NCI-H1048 (cell line): ENCODE measurements around the gene PRRC2A.

ENCODE experiments used
- DNase-seq: peaks from one replicate; lab custom pipeline; 2025; lab: John Stamatoyannopoulos, UW

PRRC2A gene

DNA sequence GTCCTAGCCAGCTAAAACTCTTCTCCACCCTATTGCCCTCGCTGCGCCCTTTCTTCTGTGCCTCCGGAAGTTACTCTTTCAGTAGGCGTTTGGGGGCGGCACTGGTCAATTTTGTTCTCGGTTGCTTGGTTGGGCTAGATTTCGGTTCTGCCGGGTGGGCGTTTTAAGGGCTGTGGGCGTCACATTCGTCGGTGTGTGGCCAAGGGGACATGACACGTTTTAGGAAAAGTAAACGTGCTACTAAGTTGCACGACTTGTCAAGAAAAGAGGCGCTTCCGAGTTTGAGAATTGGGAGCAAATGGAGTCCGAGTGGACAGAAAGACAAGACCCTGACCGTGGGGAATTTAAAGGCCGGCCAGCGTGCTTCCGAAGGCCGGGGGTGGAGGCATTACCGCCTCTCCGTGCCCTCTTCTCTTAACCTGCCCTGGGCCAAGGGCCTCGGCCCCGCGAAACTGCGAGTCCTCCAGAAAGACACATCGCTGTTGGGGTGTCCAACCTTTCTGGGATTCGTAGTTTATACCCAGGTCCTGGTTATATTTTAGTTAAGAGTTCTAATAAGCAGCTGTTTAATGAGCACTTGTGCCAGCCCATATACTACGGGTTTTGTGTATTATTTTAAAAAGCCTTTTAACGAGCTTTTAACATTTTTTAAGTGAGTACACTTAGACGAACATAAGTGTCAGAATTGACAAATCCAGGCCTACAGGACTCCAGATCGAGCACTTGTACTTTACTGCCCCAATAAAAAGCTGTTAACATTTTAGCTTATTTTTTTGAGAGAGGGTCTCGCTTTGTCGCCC is 32.6 kb downstream of the PRRC2A start:
- peak; percentile 76 for DNase-seq

DNA sequence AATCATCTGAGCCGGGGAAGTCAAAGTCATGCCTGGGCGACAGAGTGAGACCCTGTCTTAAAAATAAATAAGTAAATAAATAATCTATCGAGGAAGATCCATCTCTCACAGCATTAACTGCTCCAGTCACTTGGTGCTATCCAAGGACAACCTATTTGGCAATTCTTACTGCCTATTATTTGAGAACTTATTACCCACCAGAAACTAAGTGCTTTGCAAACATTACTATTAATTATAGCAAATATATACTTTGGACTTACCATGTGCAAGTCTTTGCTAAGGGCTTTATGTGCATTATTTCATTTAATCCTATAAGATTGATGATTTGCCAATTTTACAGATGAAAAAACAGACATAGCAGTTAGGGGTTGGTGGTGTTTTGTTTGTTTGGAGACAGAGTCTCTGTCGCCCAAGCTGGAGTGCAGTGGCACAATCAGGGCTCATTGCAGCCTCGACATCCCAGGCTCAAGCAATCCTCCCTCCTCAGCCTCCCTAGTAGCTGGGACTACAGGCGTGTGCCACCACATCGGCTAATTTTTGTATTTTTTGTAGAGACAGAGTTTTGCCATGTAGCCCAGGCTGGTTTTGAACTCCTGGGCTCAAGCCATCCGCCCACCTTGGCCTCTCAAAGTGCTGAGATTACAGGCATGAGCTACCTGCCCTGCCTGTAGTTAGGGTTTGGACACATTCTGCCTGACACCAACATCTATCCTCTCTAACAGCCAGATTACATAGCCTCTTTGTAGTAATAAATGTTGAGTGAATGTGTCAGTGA is 34.2 kb downstream of the PRRC2A start:
- no peak for DNase-seq

DNA sequence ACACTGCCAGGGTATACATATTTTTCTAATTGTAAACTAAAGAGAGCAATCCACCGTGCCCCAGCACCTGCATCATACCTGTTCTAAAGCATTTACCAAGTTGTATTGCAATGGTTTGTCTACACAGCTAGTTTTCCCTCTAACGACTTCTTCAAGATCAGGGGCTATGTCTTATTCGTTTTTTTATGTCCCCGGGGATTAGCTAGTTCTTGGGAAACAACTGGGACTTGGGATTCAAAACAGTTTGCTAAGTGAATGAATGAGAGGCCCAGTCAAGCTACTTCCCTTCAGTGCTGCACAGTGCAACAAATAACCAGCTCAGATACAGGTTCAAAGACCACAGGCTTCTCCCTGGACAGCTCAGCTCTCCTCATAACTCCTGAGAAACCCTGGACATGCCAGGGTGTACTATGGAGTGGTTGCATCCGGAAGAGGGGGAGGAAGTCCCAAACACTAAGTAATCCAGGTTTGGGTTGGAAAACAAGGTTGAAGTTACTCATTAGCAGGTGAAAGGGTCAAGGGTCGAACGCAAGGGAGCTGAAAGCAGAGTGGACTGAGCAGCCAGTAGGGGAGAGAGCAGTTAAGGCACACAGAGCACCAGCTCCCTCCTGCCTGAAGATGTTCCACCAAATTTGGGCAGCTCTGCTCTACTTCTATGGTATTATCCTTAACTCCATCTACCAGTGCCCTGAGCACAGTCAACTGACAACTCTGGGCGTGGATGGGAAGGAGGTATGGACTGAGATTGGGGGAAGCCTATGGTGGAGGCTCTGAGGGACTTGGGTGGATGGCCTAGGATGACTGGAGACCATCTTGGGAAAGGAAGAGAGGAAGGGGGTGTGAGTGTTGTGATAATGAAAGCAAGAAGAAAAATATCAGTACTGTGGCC is 35.1 kb downstream of the PRRC2A start, which contains the start of gene APOM:
Gene APOM, plus strand, starts transcription at position 546 of the 889 bp plus-strand sequence. Its CDS starts 73 bp downstream, at position 619.
- DNase-seq, result no peak

DNA sequence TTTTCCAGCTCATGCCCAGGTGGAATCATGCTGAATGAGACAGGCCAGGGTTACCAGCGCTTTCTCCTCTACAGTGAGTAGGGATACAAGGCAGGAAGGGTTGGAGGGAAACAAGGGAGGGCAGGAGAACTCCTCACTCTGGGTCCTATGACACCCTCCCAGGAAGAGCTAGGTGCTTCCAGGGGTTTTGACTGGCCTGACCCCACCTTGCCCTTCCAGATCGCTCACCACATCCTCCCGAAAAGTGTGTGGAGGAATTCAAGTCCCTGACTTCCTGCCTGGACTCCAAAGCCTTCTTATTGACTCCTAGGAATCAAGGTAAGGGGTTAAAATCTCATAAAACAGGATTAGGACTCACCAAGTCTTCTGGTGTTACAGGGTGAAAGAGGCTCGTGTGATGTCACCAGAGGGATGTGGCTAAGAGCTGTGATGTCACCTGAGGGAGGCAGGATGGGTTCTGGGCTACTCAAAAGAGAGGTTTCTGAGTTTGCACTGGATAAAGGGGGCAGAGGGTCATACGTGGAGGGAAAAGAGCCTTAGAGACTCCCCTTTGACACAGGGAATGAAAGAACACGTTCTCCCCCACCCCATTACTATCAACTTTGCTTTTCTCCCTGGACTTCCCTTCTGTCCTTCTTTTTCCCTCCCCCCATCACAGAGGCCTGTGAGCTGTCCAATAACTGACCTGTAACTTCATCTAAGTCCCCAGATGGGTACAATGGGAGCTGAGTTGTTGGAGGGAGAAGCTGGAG is 37.1 kb downstream of the PRRC2A start:
- no peak for DNase-seq

DNA sequence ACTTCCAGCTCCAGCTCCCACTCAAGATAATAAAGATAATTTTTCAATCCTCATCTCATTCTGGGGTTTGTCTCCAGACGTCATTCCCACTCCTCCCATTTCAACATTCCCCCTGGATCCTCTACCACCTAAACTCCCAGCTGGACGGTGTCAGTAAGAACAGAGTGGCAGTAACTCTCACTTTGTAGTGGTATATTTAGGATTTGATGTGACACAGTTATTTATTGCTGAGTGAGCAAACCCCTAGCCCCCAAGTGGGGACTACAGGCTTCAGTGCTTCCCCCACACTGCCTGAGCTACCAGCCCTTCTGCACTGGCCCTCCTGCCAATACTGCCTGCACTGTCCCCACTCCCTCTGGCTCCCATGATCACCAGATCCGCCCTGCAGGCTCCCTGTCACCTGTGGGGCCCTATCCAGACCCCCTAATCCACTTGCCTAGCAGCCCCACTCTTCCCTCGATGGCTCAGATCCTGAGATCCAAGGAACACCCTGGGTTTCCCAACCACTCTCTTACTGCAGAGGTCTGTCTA is 37.7 kb downstream of the PRRC2A start:
- DNase-seq, result no peak

DNA sequence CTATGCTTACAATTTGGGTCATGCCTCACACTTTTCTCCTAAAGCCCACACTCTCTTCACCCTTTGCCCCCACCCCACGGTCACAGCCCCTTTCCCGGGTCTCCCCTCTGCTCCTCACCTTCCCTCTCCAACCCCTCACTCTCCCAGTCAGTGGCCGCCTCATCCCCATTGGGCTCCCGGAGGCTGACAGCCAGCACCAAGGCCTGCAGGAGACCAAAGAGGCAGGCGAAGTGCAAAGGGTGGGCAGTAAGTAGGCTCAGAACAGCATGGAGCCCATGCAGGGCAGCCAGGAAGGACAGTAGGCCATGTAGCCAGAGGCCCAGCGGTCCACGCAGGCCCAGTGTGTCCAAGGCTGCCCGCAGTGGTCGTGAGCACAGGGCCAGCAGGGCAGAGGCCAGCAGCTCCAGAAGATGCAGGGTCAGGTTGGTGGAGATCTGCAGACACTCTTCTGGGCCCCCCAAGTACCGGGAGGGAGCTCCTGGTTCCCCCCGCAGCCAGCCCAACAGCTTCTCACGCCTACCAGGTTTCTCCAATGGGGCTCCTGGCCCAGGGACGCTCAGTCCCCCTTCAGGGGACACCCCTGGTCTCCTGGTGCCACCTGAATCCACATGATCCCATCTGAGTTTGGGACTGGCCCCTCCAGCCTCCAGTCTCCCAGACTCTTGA is 38.6 kb downstream of the PRRC2A start:
- no peak for DNase-seq

DNA sequence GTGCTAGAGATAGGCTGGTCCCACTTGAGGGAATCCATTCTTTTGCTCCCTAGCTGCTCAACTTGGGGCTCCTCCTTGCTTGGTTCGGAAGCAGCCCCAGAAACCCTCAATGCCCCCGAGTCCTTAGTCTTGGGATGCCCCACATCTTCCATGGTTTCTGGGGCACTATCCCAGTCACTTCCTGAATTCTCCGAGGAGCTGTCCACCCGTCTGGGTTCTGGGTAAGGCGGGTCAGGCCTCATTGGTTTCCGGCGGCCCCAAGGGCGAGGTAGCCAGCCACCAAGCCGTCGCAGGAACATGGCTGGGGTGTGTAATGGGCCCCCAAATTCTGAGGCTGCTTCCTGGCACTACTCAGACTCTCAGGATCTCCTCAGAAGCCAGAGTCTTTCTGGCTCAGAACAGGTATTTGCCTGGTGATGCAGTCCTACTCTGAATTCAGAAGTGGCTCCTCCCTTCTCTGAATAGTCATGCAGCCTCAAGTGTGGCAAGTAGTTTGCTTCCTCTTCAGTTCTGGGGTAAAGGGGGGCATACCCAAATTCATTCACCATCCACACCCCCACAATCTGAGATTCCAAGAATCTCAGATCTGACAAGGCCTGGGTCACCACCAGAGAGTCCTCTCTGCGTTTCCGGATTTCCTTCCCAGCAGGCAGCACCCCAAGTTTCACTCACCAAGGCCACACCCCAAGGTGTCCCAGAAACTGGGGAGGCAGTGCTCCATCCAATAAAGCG is 39.3 kb downstream of the PRRC2A start:
- no peak for DNase-seq

DNA sequence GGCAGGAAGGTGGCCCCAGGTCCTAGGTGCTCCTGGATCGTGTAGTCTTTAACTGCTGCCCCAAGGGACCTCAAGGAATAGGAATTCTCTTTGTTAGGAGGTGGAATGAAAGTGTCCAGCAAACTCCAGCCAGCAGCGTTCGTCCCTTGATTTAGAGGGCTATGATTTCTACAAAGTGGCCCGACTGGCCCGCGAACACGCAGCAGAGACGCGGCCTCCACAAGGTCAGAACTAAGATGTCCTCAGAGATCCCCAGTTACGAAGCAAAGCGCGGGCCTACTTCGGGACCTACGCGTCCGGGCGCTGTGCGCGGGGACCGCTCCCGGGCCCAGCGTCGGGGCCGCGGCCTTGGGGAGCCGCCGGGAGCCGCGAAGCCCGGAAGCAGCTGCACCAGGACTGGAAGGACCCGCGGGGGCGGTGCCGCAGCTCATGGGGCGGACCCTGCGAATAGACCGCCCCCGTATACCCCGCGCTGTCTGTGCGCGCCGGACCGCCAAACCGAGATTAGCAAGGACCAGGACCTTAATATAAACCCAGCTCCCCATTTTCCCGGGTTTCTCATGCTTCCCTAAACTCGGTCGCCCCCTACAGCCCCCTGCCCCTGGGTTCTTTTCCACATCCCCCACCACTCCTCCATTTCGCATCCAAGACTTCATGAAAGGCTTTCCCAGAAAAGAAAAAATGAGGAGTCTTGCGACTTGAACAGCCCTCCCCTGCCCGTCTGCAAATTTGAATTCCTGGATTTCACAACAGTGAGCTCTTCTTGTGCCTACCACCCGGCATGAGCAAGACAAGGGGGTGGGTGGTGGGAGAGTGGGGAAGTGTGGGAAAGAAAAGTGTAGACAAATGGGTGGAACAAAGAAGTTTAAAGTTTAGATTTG is 40.1 kb downstream of the PRRC2A start, which contains the start of gene C6orf47:
Gene C6orf47, minus strand, starts transcription at position 398 of the 881 bp plus-strand sequence. CDS start 831 bp downstream, outside the sequence.
- DNase-seq, result peak; percentile 27

DNA sequence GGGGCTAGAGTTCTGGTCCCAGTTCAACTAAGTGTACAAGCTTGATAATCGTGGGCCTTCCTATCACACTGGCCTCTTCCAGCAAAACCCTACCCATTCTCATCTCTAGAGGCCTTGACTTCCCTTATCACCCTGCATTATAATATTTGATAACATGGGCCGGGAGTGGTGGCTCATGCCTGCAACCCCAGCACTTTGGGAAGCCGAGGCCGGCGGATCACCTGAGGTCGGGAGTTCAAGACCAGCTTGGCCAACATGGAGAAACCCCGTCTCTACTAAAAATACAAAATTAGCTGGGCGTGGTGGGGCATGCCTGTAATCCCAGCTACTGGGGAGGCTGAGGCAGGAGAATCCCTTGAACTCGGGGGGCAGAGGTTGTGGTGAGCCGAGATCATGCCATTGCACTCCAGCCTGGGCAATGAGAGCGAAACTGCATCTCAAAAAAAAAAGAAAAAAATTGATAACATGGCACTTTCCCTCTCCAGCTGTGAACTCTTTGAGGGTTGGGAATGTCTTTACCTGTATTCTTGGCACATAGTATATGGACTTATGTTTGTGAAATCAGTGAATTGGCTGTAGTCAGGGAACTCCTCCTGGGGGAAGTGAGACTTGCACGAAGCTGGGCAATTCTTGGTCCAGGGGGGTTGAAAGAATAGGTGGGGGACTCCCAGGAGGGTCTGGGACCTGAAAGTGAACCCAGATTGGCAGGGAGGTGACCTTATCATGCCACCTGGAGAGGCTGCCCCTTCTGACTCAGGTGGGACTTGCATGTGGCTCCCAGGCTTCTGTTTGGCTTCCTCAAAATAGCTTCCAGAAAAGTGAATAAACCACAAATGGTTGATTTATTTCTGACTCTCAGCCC is 41.0 kb downstream of the PRRC2A start:
- DNase-seq, result no peak

DNA sequence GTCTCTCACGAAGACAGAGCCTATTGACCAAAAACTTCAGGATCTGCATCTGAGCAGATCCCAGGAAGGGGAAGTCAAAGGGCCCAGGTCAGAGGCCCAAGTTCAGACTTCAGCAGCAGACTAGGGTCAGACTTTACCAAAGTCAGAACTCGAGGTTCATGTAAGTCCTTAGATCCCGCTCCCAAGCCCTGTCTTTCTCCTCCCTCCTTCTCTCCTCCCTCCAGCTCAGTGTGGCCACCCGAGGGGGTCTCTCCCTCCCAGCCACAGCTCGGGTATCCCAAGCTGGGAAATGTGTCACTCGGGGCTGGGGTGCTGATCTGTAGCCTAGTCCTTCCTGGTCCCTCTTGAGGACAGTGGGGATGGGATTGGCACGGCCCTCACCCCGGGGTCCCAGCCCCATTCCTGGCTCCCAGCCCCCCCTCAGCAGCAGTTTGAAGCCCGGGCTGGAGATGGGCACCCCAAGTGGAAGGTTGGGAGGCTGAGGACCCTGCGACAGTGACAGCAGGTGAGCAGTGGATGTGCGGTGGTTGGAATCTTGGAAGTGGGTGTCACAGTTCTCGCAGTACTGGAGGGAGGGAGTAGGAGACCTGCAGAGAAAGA is 41.7 kb downstream of the PRRC2A start:
- no peak for DNase-seq

DNA sequence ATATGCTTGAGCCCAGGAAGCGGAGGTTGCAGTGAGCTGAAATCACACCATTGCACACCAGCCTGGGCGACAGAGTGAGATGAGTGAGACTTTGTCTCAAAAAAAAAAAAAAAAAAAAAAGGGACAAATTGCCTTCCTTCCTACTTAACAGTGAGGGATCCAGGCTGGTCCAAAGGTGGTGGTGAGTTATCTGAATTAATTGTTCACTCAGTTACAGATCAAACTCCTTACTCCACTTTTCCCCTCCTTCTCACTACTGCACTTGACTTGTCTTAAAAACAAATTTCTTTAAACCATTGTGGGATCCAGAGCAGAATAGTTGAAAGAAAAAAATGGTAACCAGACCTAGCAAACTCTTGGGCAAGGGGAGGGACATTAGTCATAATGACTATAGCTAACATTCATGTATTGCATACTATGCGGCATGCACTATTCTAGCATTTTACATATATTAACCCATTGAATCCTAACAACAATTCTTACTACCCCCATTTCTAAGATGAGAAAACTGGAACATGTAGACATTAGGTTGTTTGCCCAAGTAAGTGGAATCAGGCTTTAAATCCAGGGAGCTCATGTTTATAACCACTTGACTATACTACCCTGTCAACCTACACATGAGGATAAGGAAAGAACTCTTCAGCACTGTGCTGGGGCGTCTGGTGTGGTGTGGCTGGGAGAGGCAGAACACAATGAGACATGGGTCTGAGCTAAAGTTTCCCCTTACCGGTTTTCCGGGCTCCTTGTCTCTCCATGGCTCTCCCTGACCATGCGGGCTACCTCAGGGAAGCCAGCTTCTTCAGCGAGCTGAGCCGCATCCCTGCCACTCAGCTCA is 42.8 kb downstream of the PRRC2A start:
- DNase-seq, result no peak

DNA sequence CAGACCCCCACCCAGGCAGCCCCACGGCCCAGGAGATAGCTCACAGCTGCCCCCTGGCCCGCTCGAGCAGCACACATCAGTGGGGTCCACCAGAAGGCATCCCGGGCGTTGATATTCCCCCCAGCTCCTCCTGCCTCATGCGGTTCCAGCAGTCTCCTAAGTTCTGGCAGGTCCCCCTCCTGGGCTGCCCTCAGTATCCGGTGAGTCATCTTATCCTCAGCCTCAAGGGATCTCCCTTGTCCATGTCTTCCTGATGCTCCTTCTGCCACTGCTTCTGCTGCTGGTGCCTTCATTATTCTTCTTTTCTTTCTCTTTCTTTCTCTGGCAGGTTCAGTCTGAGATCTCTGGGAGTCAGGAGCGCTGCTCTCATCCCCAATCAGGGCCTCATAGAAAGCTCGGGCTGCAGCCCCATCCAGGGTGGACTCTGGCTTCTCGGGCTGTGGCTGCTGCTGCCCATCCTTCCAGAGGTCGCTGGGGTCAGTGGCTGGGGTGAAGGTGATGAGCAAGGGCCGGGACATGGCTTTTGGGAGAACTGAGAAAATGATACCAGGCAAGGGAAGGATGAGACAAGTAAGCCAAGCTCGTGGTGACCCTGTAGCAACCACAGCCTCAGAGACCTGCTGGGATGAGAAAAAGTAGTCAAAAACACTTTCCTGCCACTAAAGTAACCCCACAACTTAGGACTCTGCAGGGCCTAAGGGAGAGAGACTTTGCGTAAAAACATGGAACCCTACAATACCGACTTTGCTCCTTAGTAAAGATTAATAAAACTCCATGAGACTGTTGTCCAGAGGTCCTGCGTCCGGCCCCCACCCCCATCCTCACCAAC is 43.7 kb downstream of the PRRC2A start:
- DNase-seq, result no peak

DNA sequence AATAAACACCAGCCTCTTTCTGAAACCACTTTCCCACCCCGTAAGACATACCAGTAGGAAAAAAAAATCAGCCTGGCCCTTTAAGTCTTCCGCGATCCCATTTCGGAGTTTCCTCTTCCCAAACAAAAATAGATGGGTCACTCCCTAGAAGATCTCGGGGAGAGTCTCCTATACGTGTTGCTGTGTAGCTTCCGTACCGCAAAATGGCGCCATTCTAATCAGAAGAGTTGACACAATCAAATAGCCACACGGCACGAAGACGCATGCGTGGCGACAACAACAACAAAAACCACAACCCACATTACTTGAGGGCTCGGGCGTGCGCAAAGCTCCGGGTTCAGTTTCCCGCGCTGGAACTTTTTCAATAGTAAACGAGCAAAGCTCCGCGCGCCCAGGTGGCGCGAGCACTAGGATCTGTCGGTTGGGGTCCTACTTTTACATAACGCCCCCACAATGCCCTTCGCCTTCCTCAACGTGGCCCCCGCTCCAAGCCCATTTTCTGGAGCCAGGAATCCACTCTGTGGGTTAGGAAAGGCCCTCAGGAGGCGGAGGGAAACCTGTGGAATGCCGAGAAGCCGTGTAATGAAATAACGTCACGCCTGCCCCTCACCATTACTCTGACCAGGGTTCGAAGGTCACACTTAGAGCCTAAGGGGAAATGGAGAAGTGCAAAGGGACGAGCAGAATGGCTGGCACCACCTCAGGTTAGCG is 44.4 kb downstream of the PRRC2A start, which contains the start of gene GPANK1:
Gene GPANK1, minus strand, starts transcription at position 208 of the 711 bp plus-strand sequence. CDS start 519 bp downstream, outside the sequence.
- DNase-seq, result peak; percentile 93

DNA sequence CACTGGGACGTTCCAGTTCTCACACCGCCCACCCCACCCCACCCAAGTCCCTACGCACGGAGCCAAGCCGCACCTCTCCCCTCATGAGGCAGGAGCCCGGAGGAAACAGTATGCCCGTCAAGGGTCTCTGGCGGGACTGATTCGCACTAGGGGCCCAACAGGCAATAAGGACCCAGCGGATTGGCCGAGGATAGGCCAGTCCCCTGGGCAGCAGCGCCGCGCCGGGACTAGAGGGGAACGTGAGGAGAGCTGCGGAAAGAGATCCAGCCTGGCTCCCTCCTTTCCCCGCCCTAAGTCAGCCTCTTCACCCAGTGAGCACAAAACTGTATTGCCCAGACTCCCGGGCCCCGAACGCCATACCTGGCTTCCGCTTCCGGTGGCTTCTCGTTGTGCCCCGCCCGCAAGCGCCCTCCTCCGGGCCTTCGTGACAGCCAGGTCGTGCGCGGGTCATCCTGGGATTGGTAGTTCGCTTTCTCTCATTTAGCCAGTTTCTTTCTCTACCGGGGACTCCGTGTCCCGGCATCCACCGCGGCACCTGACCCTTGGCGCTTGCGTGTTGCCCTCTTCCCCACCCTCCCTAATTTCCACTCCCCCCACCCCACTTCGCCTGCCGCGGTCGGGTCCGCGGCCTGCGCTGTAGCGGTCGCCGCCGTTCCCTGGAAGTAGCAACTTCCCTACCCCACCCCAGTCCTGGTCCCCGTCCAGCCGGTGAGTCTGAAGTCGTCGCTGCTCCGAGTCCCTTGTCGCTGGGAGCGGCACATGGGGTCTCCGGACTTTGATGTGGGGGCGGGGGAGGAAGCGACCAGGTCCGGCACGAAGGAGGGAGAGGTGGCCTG is 45.2 kb downstream of the PRRC2A start, which contains the start of gene CSNK2B:
Gene CSNK2B, plus strand, starts transcription at position 580 of the 836 bp plus-strand sequence. CDS start 752 bp downstream, outside the sequence.
- peak; percentile 91 for DNase-seq
